ENCODE data around the gene SIRPB2.

DNA sequence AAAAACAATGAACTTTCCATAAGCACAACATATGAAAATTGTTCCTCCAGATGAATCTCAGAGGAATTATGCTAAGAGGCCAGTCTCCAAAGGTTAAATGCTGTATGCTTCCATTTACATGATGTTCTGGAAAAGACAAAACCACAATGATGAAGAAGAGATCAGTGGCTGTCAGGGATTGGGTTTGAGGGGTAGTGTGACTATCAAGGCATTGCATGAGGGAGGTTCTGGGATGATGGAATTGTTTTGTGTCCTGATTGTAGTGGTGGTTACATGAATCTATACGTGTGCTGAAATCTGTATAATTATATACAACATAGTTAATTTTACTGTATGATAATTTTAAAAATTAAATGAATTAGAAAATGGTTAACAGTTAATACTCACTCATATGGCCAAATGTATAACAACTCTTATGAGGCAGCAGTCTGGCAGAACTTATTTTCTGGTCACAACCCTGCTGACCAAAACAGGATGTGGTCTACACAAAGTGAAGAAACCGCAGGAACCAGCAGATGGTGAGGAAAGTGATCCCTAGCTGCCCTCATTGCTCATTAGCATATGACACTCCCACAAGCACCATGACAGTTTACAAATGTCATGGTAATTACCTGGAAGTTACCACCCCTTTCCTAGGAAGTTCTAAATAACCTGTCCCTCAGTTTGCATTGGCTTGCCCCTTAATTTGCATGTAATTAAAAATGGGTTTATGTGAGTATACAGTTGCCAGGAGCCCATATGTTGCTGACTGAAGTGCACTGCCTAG is 56.5 kb downstream of the SIRPB2 start:
- TF ChIP-seq EP300 (IDR thresholded peaks at IDR 0.05): no peak
- TF ChIP-seq, protein P1, sequence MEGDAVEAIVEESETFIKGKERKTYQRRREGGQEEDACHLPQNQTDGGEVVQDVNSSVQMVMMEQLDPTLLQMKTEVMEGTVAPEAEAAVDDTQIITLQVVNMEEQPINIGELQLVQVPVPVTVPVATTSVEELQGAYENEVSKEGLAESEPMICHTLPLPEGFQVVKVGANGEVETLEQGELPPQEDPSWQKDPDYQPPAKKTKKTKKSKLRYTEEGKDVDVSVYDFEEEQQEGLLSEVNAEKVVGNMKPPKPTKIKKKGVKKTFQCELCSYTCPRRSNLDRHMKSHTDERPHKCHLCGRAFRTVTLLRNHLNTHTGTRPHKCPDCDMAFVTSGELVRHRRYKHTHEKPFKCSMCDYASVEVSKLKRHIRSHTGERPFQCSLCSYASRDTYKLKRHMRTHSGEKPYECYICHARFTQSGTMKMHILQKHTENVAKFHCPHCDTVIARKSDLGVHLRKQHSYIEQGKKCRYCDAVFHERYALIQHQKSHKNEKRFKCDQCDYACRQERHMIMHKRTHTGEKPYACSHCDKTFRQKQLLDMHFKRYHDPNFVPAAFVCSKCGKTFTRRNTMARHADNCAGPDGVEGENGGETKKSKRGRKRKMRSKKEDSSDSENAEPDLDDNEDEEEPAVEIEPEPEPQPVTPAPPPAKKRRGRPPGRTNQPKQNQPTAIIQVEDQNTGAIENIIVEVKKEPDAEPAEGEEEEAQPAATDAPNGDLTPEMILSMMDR (IDR thresholded peaks at IDR 0.05): no peak
- no peak for TF ChIP-seq POLR2A (IDR thresholded peaks at IDR 0.05)
